Brain microvascular endothelial cell (primary cell): ENCODE results near the gene CGA.

Experiments used
- DNase-seq: peaks from one replicate; pipeline ENCODE4 v3.0.0-alpha.2; 2020
- H3K27ac ChIP-seq: fragments of 250-450 bp; sonication (Bioruptor Pico); 2 replicates; pipeline ENCODE4 v1.5.1; 2020; ENCODE audit warnings: mild to moderate bottlenecking, moderate library complexity
- H3K27me3 ChIP-seq: fragments of 250-450 bp; sonication (Bioruptor Pico); replicated peaks from 2 replicates; pipeline ENCODE4 v1.5.1; 2020; ENCODE audit warnings: mild to moderate bottlenecking
- H3K36me3 ChIP-seq: fragments of 250-450 bp; sonication (Bioruptor Pico); replicated peaks from 2 replicates; pipeline ENCODE4 v1.5.1; 2020; ENCODE audit warnings: mild to moderate bottlenecking
- H3K4me3 ChIP-seq: 2 replicates; pipeline ENCODE4 v1.5.1; 2011; ENCODE audit warnings: low read depth, mild to moderate bottlenecking, control low read depth, low read length, moderate library complexity
- CTCF ChIP-seq: IDR thresholded peaks from 2 replicates; pipeline ENCODE4 v1.5.1; 2011; ENCODE audit warnings: low read depth, mild to moderate bottlenecking, moderate library complexity, low read length, control low read depth, inconsistent platforms; ENCODE audit errors: missing control alignments
- in situ Hi-C: cut with HindIII; loops from 2 replicates; pipeline ENCODE4 v1.10.0; 2017; ENCODE audit warnings: low sequenced_read_pairs, low pct_ligation_motif_present

Gene CGA

GRCh38 chr6:87105823-87106222, 10.9 kb upstream of the CGA start:
- no peaks in the 10 kb centered on the region for H3K36me3 ChIP-seq
- H3K27me3 ChIP-seq = no peaks in the 10 kb centered on the region
- in situ Hi-C loops = no loop called here
- TF ChIP-seq CTCF = no peak
- no peak overlapping the region for H3K27ac ChIP-seq
- no peak overlapping the region for H3K4me3 ChIP-seq
- no peak for DNase-seq

GRCh38 chr6:87104667-87105066, 9.8 kb upstream of the CGA start:
- no peaks in the 10 kb centered on the region for H3K27me3 ChIP-seq
- no peak for TF ChIP-seq CTCF
- in situ Hi-C loops = no loop called here
- no peak overlapping the region for H3K4me3 ChIP-seq
- H3K36me3 ChIP-seq = no peaks in the 10 kb centered on the region
- no peak for DNase-seq
- no peak overlapping the region for H3K27ac ChIP-seq

GRCh38 chr6:87103977-87104601, 9.2 kb upstream of the CGA start:
- Histone ChIP-seq H3K27ac (no peak overlapping the region), H3K27me3 (no peaks in the 10 kb centered on the region), H3K4me3 (no peak overlapping the region), H3K36me3 (no peaks in the 10 kb centered on the region)
- in situ Hi-C loops = no loop called here
- no peak for DNase-seq
- TF ChIP-seq CTCF = no peak

GRCh38 chr6:87102151-87102621, 7.3 kb upstream of the CGA start:
- DNase-seq = no peak
- no peak overlapping the region for H3K27ac ChIP-seq
- H3K4me3 ChIP-seq = no peak overlapping the region
- in situ Hi-C loops = no loop called here
- H3K27me3 ChIP-seq = no peaks in the 10 kb centered on the region
- no peaks in the 10 kb centered on the region for H3K36me3 ChIP-seq
- TF ChIP-seq CTCF = no peak

- no peaks in the 10 kb centered on the region for H3K36me3 ChIP-seq
- TF ChIP-seq CTCF = no peak
- no peaks in the 10 kb centered on the region for H3K27me3 ChIP-seq
- in situ Hi-C loops = no loop called here
- no peak overlapping the region for H3K27ac ChIP-seq
- DNase-seq = no peak
- no peak overlapping the region for H3K4me3 ChIP-seq
Measured at GRCh38 chr6:87101067-87101466, 6.2 kb upstream of the CGA start.

GRCh38 chr6:87100216-87100615, 5.3 kb upstream of the CGA start:
- Histone ChIP-seq H3K4me3 (no peak overlapping the region), H3K27ac (no peak overlapping the region), H3K27me3 (no peaks in the 10 kb centered on the region), H3K36me3 (no peaks in the 10 kb centered on the region)
- DNase-seq = no peak
- in situ Hi-C loops = no loop called here
- TF ChIP-seq CTCF = no peak
